IMR-90 (cell line): ENCODE results near the gene MDFI. TPM values are rescaled to one million over a fixed set of nuclear protein-coding genes. Genes with fewer than 3 reads are reported as not detected.

Experiments used
- ATAC-seq: fragments of 200-7000 bp; cut with Tn5 transposase; 2 replicates; pipeline ENCODE4 v1.9.1; 2020; ENCODE audit warnings: low read depth, mild to moderate bottlenecking, moderate library complexity
- BruUV-seq: library from RNA; stranded (reverse); fragments of 400-500 nt; replicated peaks from 2 replicates; lab custom pipeline; 2021; lab: Mats Ljungman, UMichigan
- CTCF ChIA-PET: fragments of 300-600 bp; formaldehyde crosslinking; extraction: SDS; loops from one replicate; lab custom pipeline; 2021; ENCODE audit warnings: antibody characterized with exemption; lab: Yijun Ruan, JAX
- POLR2A ChIA-PET: fragments of 300-600 bp; sonication (Branson Sonifier 250); formaldehyde crosslinking; loops from one replicate; lab custom pipeline; 2022; ENCODE audit warnings: antibody characterized with exemption; ENCODE audit not compliant: unreplicated experiment; lab: Charles Lee
- DNase-seq: peaks from one replicate; pipeline ENCODE4 v3.0.0; 2013
- H2AFZ ChIP-seq: replicated peaks from 2 replicates; pipeline ENCODE3; 2013; ENCODE audit warnings: low read length, mild to moderate bottlenecking; ENCODE audit not compliant: poor library complexity
- H2AK5ac ChIP-seq: 2 replicates; pipeline ENCODE4 v1.6.1; 2013; ENCODE audit warnings: low read depth, low read length, inconsistent platforms
- H2AK9ac ChIP-seq: replicated peaks from 2 replicates; pipeline ENCODE3; 2013; ENCODE audit warnings: mild to moderate bottlenecking, low read depth, low read length, moderate library complexity; ENCODE audit not compliant: poor library complexity
- H2BK120ac ChIP-seq: 2 replicates; pipeline ENCODE4 v1.6.1; 2013; ENCODE audit warnings: low read depth, low read length, inconsistent platforms
- H2BK15ac ChIP-seq: 3 replicates; pipeline ENCODE4 v1.6.1; 2013; ENCODE audit warnings: low read depth, low read length, inconsistent platforms
- H2BK20ac ChIP-seq: 2 replicates; pipeline ENCODE4 v1.6.1; 2013; ENCODE audit warnings: low read depth, mild to moderate bottlenecking, inconsistent platforms, low read length, moderate library complexity
- H2BK5ac ChIP-seq: 2 replicates; pipeline ENCODE4 v1.6.1; 2013; ENCODE audit warnings: mild to moderate bottlenecking, low read depth, low read length, inconsistent platforms; ENCODE audit not compliant: poor library complexity, severe bottlenecking
- H3K14ac ChIP-seq: replicated peaks from 2 replicates; pipeline ENCODE4 v1.6.1; 2013; ENCODE audit warnings: low read depth, low read length, inconsistent platforms
- H3K18ac ChIP-seq: 2 replicates; pipeline ENCODE4 v1.6.1; 2013; ENCODE audit warnings: low read depth, low read length, control low read depth
- H3K23ac ChIP-seq: 2 replicates; pipeline ENCODE4 v1.6.1; 2013; ENCODE audit warnings: low read depth, low read length, inconsistent platforms
- H3K27ac ChIP-seq: 2 replicates; pipeline ENCODE4 v1.5.1; 2013; ENCODE audit warnings: mild to moderate bottlenecking, control low read depth, low read length; ENCODE audit not compliant: insufficient read depth
- H3K27me3 ChIP-seq: 2 replicates; pipeline ENCODE4 v1.6.1; 2013; ENCODE audit warnings: low read length; ENCODE audit not compliant: control insufficient read depth, insufficient read depth
- H3K36me3 ChIP-seq: 2 replicates; pipeline ENCODE4 v1.6.1; 2013; ENCODE audit warnings: low read length, mixed read lengths; ENCODE audit not compliant: control insufficient read depth, insufficient read depth
- H3K4ac ChIP-seq: 2 replicates; pipeline ENCODE4 v1.6.1; 2013; ENCODE audit warnings: low read depth, low read length, inconsistent platforms
- H3K4me1 ChIP-seq: 2 replicates; pipeline ENCODE4 v1.6.1; 2013; ENCODE audit warnings: low read length, mixed read lengths; ENCODE audit not compliant: control insufficient read depth, insufficient read depth
- H3K4me2 ChIP-seq: 2 replicates; pipeline ENCODE4 v1.6.1; 2013; ENCODE audit warnings: low read depth, mild to moderate bottlenecking, control low read depth, low read length, moderate library complexity
- H3K4me3 ChIP-seq: 2 replicates; pipeline ENCODE4 v1.5.1; 2013; ENCODE audit warnings: low read depth, mild to moderate bottlenecking, control low read depth, low read length, moderate library complexity; ENCODE audit not compliant: insufficient read depth
- H3K56ac ChIP-seq: 2 replicates; pipeline ENCODE4 v1.6.1; 2013; ENCODE audit warnings: low read length, inconsistent platforms; ENCODE audit not compliant: insufficient read depth; ENCODE audit errors: extremely low read depth
- H3K79me1 ChIP-seq, 2 experiments: 2 replicates each; pipeline ENCODE4 v1.6.1; 2013; ENCODE audit warnings: low read length in 2 of 2, inconsistent platforms in 1 of 2, low read depth in 1 of 2
- H3K9ac ChIP-seq: 2 replicates; pipeline ENCODE4 v1.6.1; 2013; ENCODE audit warnings: low read depth, low read length, control low read depth
- H3K9me1 ChIP-seq: 2 replicates; pipeline ENCODE4 v1.6.1; 2013; ENCODE audit warnings: low read length, inconsistent platforms; ENCODE audit not compliant: insufficient read depth
- H3K9me3 ChIP-seq: 2 replicates; pipeline ENCODE4 v1.6.1; 2013; ENCODE audit warnings: low read length; ENCODE audit not compliant: control insufficient read depth, insufficient read depth
- H4K20me1 ChIP-seq: 2 replicates; pipeline ENCODE4 v1.6.1; 2013; ENCODE audit warnings: low read length, inconsistent platforms; ENCODE audit not compliant: insufficient read depth
- H4K5ac ChIP-seq: 2 replicates; pipeline ENCODE4 v1.6.1; 2013; ENCODE audit warnings: mild to moderate bottlenecking, low read depth, low read length, control low read depth
- H4K8ac ChIP-seq, 2 experiments: 2 replicates each; pipeline ENCODE4 v1.6.1; 2013; ENCODE audit warnings: low read depth in 2 of 2, low read length in 2 of 2, control low read depth in 1 of 2, inconsistent platforms in 1 of 2
- H4K91ac ChIP-seq: 2 replicates; pipeline ENCODE4 v1.6.1; 2013; ENCODE audit warnings: low read depth, low read length, inconsistent platforms; ENCODE audit not compliant: insufficient read depth
- CTCF ChIP-seq: conservative IDR thresholded peaks from 2 replicates; pipeline ENCODE4 v1.5.1; 2012; ENCODE audit warnings: mild to moderate bottlenecking, low read depth, low read length, improper control_type of control experiment
- ELK1 ChIP-seq: fragments of 150-350 bp; IDR thresholded peaks from 2 replicates; pipeline ENCODE4 v1.6.1; 2016; ENCODE audit warnings: low read depth, mild to moderate bottlenecking, low read length, moderate library complexity, borderline replicate concordance
- POLR2A ChIP-seq: IDR thresholded peaks from 2 replicates; pipeline ENCODE4 v1.6.1; 2012; ENCODE audit warnings: mild to moderate bottlenecking, low read depth, low read length
- RAD21 ChIP-seq: IDR thresholded peaks from 2 replicates; pipeline ENCODE4 v1.6.1; 2012; ENCODE audit warnings: low read length, improper control_type of control experiment
- WGBS, 2 experiments: methylation state at CpG; one replicate each; pipeline versions ENCODE4 v1.1.5 to v1.1.7; 2013; ENCODE audit warnings: missing lambda C conversion rate in 2 of 2; ENCODE audit not compliant: insufficient read length in 1 of 2; ENCODE audit errors: extremely low coverage in 2 of 2; 5-methylcytosine and 5-hydroxymethylcytosine counted together
- dilution Hi-C: fragments of 300-500 bp; cut with HindIII; formaldehyde crosslinking; loops from one replicate; pipeline ENCODE4 v1.14.3; 2018; ENCODE audit warnings: low sequenced_read_pairs; ENCODE audit not compliant: unreplicated experiment
- in situ Hi-C: fragments of 300-500 bp; cut with MboI; formaldehyde crosslinking; loops from 3 replicates; pipeline ENCODE4 v1.14.3; 2019; ENCODE audit warnings: low sequenced_read_pairs, inconsistent platforms, mixed read lengths
- intact Hi-C: fragments of 100-400 bp; cut with micrococcal nuclease; formaldehyde crosslinking; loops from 2 replicates; pipeline ENCODE4 v1.10.0; 2022
- polyA plus RNA-seq, 3 experiments: library from polyadenylated mRNA; depleted of rRNA; stranded (reverse); fragments of >200 nt; gene quantifications; 2 replicates each; pipeline ENCODE4 v1.2.3, GENCODE V29; 2012; ENCODE audit warnings: low replicate concordance in 1 of 3
- total RNA-seq: library from RNA; depleted of rRNA; stranded (reverse); fragments of >200 nt; gene quantifications from 2 replicates; pipeline ENCODE4 v1.2.3, GENCODE V29; 2012

Gene MDFI
- total and polyA plus RNA-seq, 2 of the 4 experiments (the other 2 are of a cell fraction) = 0.18 to 0.29 TPM

- 94% methylated on average over 5 of the region's 14 CpGs; no CpG with 5 or more reads in 1 of the 2 experiments for WGBS, 2 experiments
- H2AK9ac ChIP-seq = no peak overlapping the region
- DNase-seq (no peak), ATAC-seq (no peak)
- H3K14ac ChIP-seq = no peak overlapping the region
- no peak overlapping the region for H4K8ac ChIP-seq
- H3K4me1 ChIP-seq = no peaks in the 10 kb centered on the region
- H3K56ac ChIP-seq = no peak overlapping the region
- ChIA-PET POLR2A (no interaction called here), CTCF (no interaction called here)
- H2BK5ac ChIP-seq = no peak overlapping the region
- intact Hi-C loops = no loop called here
- no peak overlapping the region for H4K91ac ChIP-seq
- no peak overlapping the region for H3K18ac ChIP-seq
- H2BK15ac ChIP-seq = no peak overlapping the region
- no peak overlapping the region for H3K9ac ChIP-seq
- BruUV-seq = no TSS peak
- H3K4me2 ChIP-seq = no peak overlapping the region
- no peaks in the 10 kb centered on the region for H3K9me3 ChIP-seq
- no peaks in the 10 kb centered on the region; the same call in 1 of the 2 replicates for H4K20me1 ChIP-seq
- TF ChIP-seq RAD21 (no peak), POLR2A (no peak), CTCF (no peak), ELK1 (no peak)
- no peak overlapping the region for H3K27ac ChIP-seq
- no peak overlapping the region for H2AFZ ChIP-seq
- no peak overlapping the region for H3K4ac ChIP-seq
- H4K5ac ChIP-seq = no peak overlapping the region
- no peaks in the 10 kb centered on the region for H3K36me3 ChIP-seq
- no peak overlapping the region for H2AK5ac ChIP-seq
- dilution Hi-C loops = no loop called here
- no peak overlapping the region for H3K23ac ChIP-seq
- H2BK20ac ChIP-seq = no peak overlapping the region
- H3K9me1 ChIP-seq = no peaks in the 10 kb centered on the region
- no peak overlapping the region for H2BK120ac ChIP-seq
- H3K4me3 ChIP-seq = no peak overlapping the region
- in situ Hi-C loops = no loop called here
- H3K79me1 ChIP-seq = no peaks in the 10 kb centered on the region
- H3K27me3 ChIP-seq = peaks cover 68% of the 10 kb centered on the region
These were observed 7.9 kb downstream of the MDFI start for GRCh38 chr6:41646026-41646795.
